ENCODE measurements around the gene MAX.
"Not testable (repeated sequence)": the region's sequence is repeated elsewhere in the genome, so short reads cannot be mapped to it uniquely, and the experiment has no call there.

The MAX gene

GRCh38 chr14:65035049-65035448 is 67.3 kb downstream of the MAX start:
- DNase-seq (ENCODE audit: low spot score), result no peak

GRCh38 chr14:65034021-65034420 is 68.3 kb downstream of the MAX start:
- DNase-seq (ENCODE audit: low spot score), result no peak

DNA sequence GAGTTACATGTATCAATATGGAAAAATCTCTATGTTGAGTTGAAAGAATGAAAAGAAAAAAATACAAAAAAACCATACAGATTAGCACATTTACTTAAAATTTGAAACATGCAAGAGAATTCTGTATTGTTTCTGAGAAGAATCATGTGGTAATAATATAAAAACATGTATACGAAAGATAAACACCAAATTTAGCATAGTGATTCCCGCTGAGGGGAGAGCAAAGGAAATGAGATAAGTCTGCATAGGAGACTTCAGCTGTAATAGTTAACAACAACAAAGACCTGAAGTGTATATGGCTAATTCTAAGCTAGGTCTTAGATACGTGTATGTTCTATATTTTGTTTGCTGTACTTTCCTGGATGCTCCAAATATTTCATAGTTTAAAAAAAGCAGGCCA is 69.1 kb downstream of the MAX start:
- no peak for DNase-seq (ENCODE audit: low spot score)

DNA sequence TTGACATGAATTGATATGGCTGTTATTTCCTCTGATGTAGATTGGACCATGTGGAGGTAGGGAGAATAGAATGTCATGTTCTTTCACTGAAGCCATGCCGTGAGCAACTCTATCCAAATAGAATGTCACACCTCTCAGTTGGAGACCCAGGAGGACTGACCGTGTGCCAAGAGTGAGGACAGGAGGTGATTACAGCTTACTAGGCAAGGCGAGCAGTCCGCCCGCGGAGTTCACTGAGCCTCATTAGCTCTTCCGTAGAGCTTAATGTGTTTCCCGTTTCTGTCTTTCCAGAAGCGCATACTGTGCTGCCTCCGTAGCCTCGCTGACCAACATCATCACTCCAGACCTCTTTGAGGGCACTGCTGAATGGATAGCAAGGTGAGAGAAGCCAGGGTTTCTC is 70.0 kb downstream of the MAX start:
- no peak for DNase-seq (ENCODE audit: low spot score)

DNA sequence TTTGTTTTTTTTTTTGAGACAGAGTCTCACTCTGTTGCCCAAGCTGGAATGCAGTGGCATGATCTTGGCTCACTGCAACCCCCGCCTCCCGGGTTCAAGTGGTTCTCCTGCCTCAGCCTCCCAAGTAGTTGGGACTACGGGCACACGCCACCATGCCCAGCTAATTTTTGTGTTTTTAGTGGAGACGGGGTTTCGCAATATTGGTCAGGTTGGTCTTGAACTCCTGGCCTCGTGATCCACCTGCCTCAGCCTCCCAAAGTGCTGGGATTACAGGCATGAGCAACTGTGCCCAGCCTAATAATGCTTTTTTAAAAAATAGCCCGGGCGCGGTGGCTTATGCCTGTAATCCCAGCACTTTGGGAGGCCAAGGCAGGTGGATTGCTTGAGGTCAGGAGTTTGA is 71.0 kb downstream of the MAX start:
- DNase-seq (ENCODE audit: low spot score), result not testable (repeated sequence)

GRCh38 chr14:65028937-65029336 is 73.4 kb downstream of the MAX start:
- no peak for DNase-seq (ENCODE audit: low spot score)

DNA sequence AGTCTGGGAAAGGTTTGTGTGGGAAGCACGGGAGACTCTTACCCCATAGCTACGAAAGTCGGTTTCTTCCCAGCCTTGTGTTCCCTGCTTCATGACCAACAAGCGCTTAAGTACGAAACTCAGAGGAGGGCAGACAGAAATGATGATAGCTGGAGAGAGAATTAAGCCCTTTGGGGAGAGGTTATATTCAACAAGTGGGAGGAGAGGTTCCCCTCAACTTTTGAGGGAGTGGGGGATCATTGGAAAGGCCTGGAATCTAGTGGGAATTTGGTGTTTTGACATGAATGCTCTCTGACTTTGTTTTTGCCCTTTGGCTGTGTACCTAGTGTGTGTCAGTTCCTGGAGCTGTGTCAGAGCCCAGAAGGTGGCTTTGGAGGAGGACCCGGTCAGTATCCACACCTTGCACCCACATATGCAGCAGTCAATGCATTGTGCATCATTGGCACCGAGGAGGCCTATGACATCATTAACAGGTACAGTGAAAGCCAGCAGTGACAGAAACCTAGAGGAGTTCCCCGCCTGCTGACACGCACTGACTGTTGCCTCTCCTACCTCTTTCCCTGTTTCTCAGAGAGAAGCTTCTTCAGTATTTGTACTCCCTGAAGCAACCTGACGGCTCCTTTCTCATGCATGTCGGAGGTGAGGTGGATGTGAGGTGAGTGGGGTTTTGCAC is 75.1 kb downstream of the MAX start:
- no peak for DNase-seq (ENCODE audit: low spot score)

DNA sequence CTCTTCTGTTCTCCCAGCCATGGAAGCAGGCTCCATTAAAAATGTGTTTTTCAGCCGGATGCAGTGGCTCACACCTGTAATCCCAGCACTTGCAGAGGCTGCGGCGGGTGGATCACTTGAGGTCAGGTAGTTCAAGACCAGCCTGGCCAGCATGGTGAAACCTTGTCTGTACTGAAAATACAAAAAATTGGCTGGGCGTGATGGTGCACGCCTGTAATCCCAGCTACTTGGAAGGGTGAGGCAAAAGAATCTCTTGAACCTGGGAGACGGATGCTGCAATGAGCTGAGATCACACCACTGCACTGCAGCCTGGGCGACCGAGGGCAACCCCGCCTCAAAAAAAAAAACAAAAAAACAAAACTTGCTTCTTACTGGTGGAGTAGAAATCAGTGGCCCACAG is 75.8 kb downstream of the MAX start:
- no peak for DNase-seq (ENCODE audit: low spot score)

GRCh38 chr14:65025818-65026217 is 76.5 kb downstream of the MAX start:
- no peak for DNase-seq (ENCODE audit: low spot score)
